Fibroblast of skin of left quadriceps (primary cell): Measurements from ENCODE around the gene BNIP1.

Experiments
- DNase-seq, 2 experiments: peaks; one replicate each; pipeline ENCODE4 v3.0.0-alpha.2; 2013; ENCODE audit warnings: low read depth in 2 of 2

BNIP1 gene

DNA sequence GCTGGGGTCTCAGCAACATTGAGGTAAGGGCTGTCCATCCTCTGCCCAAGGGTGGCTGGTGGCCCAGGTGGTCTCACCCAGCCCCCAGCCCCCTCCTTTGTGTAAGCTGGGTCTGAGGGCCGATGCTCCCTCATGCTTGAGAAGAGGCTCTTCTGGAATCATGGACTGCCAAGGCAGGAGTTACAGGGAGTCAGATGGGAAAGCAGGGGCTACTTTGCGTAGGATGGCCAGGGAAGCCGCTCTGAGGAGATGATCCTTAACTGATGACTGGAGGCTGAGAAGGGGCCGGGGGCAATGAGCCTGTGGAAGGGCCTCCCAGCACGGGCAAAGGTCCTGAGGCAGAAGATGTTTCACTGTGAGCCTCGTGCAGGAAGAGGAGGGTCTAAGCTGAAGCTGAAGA is 67.0 kb downstream of the BNIP1 start:
- DNase-seq: no peak

DNA sequence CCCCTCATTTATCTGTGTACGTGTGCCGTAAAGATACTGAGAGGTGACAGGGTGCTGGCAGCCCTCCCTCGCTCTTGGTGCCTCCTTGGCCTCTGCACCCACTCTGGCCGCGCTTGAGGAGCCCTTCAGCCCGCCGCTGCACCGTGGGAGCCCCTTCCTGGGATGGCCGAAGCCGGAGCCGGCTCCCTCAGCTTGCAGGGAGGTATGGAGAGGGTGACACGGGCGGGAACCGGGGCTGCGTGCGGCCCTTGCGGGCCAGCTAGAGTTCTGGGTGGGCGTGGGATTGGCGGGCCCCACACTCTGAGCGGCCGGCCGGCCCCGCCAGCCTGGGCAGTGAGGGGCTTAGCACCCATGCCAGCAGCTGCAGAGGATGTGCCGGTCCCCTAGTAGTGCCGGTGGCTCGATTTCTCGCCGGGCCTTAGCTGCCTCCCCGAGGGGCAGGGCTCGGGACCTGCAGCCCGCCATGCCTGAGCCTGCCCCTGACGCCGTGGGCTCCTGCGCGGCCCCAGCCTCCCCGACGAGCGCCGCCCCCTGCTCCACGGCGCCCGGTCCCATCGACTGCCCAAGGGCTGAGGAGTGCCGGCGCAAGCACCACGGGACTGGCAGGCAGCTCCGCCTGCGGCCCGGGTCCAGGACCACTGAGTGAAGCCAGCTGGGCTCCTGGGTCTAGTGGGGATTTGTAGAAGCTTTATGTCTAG is 69.1 kb downstream of the BNIP1 start:
- DNase-seq: no peak
